HG03175 (cell line): ENCODE measurements around the gene DDX11.
A peak's percentile ranks its signal among the peaks of the same experiment; 100 is the strongest.
"Not testable (repeated sequence)": the region's sequence is repeated elsewhere in the genome, so short reads cannot be mapped to it uniquely, and the experiment has no call there.

Experiments
- ATAC-seq: cut with Tn5 transposase; IDR thresholded peaks from one replicate; pipeline ENCODE4 v1.9.1; 2021; ENCODE audit warnings: mild to moderate bottlenecking, moderate library complexity; ENCODE audit not compliant: unreplicated experiment

The DDX11 gene

DNA sequence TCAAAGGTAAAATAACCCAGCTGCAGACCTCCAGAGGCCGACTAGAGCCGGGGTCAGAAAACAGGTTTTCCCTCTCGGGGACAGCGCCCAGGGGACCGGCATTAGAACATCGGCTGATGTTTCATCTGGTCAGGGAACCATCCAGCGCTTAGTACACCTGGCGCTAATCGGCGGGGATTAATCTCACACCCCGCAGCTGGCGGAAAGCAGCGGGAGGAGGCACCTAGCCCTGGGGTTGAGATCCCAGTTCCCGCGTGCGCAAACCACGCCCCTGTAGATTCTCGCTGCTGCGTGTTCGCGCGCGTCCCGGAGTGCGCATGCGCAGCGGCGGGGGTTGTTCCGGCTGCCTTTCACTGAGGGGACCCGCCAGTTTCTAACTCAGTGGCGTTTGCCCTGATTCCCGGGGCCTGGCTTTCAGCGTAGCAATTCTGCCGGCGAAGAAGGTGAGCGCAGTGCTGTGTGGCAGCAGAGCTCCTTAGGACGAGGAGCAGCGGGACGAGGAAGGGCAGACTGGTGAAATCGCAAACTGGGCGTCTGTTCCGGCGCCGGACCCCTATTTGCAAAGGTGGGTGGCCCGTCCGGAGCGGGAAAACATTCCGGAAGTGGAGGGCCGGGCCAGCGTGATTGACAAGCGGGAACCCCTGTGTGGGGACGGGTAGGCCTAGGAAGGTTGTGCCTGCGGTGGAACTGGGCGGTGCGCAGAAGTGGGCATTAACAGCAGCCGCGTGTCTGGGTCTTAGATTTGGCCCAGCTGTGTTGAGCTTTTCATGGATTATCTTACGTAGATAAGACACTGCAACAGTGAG, at the start of gene DDX11:
Gene DDX11, plus strand, starts transcription at position 334 of the 806 bp plus-strand sequence. CDS start 4,534 bp downstream, outside the sequence.
- peak; percentile 93 for ATAC-seq

DNA sequence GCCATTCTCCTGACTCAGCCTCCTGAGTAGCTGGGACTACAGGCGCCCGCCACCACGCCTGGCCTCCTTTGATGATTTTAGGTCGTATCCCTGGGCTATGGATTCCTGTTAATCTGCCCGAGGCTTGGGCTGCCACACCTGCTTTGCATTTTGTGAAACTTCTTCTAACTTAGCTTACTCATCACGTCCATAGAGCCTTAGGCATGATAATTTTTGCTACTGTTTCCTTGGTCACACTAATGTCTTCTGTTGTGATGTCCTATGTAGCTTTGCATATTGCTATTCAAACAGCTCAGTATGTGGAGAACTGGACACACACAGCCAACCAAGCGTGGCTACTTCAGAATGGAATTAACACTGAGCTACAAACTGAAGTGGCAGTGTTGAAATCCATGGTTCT, 47.5 kb upstream of the DDX11 start:
- ATAC-seq = no peak

DNA sequence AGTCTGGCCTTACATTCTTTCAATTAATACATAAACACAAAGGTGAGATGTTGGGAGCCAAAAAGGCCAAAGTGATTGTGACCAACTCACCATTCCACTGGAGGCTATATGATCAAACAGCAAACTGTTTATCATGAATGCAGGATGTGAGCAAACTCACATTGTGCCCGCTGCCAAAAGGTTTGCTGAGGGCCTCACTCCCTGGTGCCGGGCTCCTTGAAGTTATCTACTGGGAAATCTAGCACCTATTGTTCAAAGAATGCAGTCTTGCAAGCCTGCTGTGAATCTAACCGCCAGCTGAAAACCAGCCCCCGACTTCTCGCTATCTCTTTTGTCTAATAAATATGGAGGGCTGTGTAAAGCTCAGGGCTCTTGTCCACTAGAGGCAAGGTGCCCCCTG, 46.7 kb upstream of the DDX11 start:
- ATAC-seq = not testable (repeated sequence)

DNA sequence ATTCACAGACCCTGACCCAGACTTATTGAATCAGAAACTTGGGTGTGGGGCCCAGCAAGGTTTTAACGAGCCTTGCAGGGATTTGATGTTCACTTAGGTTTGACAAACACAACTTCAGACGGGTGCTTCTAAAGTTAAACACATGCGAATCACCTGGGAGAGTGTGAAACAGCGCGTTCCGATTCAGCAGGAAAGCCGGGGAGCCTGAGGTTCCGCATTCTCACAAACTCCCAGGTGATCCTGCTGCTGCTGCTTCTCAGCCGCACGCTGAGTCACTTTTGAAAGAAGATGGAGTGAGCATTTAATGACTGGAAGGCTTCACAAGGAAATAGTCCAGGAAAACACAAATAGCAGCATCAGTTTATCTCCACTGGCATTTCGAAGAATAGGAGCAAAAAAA, 44.2 kb upstream of the DDX11 start:
- ATAC-seq = no peak

DNA sequence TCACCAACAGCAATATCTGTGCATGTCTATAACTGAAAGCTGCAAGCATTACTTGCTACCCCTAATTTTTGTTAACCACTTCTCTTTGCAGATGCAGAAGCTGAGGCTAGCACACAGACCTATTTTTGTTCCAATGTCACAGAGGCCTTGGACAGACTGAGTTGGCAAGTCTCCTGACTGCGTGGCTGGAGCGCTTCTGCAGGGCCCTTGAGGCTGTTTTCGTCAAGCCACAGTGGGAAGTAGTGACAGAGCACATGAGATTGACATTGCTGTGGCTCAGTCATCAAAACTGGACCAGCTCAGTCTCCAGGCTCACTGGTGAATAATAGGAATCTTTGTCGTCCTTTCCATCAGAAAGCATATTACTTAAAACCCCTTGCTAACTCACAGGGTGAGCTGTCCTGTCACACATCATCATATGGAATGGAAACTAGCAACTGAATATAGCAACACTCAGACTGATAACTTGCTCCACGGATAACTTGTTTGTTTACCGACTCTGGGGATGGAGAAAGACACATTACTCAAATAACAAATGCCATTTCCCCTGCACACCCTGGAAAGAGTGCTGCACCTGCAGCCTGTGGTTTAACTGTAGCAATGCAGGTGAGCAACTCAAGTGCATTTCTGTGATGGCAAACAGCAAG, 43.6 kb upstream of the DDX11 start:
- ATAC-seq = no peak

DNA sequence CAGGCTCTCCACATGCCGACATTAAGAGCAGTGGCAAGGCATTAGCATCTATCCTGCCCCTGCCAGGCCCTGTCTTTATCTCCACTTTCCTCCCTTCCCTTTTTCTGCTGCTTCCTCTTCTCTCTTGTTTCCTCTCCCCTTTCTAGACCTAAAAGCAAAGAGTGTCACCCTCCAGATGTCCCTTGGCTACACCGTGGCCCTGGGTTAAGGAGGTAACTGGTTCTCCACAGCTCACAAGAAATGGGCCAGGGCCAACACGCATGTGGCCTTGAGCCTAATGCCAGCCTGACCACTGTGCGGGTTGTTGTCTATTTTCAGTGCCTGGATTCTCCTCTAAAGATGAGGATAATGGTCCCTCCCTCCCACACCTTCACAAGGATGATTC, 41.7 kb upstream of the DDX11 start:
- no peak for ATAC-seq

DNA sequence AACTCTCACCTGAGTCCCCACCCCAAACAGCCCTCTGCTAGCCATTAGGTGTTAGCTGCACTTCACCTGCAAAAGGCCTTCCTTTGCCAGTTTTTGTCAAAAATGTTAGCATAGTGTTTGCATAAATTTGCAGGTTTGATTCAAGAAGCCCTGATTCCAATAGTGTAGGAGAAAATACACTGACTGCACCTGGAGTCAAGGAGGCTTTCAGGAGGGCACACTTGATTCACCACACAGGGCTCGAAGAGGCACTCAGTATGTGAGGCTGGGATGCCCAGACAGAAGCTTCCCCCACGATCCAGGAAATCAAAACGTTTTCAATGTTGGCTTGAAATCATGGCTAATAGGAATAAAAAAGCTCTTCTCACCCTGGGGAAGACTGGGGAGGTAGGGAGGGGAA, 40.5 kb upstream of the DDX11 start:
- ATAC-seq = no peak

DNA sequence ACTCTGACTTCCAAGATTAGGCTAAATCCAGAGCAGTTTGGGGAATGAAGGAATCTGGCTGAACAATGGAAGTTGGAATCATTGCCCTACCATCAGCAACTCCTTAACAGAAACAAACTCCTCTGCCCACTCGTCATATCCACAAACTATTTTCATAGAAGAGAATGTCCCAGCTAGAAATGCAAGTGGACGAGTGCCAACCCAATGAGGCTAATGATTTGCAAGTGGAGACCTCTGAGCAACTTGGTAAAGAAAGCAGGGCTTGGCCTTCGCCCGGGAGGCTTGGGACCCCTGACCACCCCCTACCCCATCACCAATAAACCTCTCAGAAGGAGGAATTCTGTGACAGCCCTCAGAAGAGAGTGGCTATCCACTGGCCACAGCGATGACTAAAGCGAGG, 40.0 kb upstream of the DDX11 start:
- ATAC-seq = no peak

DNA sequence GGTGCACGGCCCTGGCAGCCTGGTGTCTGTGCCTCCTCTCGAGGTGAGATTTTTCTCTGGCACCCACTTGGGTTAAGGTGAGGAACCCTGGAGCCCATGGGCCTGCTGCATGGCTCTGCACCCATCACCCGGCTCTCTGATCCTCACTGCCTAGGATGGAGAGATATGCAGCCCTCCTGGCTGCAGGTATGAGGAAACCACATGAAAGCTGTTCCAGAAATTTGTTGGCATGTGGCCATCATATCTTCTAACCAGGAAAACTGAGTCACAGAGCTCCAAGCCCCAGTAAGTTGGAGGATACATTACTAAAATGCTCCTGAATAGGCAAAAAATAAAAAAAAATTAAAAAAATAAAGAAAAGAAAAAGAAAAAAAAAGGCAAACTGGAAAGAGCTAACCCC, 39.3 kb upstream of the DDX11 start:
- ATAC-seq = no peak

DNA sequence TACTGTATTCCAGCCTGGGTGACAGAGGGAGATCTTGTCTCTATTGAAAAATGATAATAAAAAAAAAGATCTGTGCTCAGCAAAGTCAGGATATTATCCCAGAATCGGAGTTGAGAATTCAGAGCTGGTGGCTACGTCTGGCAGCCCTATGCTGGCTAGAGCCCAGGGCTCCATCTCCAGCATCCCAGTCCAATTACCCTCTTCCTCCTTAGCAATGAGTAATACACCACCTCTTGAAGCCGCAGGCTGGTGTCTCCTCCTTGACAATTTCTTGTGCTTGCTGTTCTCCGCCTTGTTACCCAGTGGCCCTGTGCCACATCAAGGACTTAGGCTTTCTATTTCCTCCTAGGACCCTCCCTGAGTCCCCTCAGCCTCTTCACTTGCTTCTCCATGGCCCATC, 38.4 kb upstream of the DDX11 start:
- ATAC-seq = no peak

DNA sequence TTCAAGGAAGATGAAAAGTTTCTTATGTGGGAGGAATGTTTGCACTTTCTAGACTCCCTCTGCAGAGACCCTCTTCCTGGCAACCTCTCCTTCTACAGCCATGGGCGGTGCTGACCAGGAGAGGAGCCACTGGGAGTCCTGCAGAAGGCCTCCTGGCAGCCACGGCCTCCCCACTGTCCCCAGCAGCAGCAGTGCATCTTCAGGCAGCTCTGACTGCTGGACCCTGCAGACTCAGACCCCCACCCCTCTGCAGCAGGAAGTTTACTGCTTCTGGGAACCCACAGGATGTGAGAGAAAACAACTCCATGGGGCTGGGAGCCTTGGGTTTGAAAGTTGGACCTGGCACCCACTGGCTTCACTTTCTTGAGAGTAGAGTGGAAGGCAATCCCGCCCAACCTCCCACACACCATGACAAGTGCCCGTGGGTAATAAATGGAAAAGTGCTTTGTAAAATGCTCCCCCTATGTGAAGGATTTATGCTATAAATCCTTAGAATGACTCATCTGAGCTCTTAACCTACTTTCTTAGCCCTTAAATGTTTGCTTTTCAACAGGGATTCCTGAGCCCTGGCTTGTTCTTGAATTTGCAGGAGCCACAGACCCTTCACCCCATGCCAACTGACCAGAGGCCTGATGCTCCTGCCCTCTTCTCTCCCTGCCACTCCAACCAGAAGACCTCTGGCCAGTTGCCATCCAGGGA, 37.5 kb upstream of the DDX11 start:
- ATAC-seq = no peak

DNA sequence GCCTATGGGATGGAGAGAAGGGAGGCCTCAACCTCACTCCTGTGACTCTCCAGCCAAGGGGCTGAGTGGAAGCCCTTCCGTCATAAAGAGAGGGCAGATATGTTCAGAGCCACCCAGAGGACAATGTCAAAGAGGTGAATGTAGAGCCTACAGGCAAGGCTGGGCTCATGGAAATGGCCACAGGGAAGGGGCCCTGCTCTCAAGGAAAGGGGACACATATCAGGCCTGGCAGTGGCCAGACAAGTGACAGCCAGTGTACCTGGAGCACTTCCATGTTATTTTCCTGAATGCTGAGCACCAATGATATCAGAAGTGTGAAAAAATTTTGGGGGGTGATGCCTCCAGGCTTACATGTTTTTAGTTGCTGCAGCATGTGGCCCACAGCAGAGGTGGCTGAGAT, 36.6 kb upstream of the DDX11 start:
- no peak for ATAC-seq

DNA sequence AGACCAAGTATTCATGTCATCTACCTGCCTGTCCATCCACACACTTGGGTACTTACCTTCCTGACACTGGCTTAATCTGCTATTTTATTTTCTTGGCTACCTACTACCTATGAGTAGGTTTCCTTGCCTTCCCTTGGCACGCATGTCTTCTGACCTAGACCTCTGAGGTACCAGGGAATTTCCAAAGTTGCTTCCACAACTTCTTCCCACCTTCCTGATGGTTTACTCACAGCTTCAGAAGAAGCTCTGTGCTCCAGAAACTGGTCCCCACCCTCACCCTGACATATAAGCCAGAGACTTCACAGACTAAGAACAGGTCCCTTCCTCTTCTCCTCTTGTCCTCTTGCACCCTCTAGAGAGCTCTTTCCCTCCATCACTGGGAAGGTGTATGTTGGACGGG, 35.7 kb upstream of the DDX11 start:
- no peak for ATAC-seq

DNA sequence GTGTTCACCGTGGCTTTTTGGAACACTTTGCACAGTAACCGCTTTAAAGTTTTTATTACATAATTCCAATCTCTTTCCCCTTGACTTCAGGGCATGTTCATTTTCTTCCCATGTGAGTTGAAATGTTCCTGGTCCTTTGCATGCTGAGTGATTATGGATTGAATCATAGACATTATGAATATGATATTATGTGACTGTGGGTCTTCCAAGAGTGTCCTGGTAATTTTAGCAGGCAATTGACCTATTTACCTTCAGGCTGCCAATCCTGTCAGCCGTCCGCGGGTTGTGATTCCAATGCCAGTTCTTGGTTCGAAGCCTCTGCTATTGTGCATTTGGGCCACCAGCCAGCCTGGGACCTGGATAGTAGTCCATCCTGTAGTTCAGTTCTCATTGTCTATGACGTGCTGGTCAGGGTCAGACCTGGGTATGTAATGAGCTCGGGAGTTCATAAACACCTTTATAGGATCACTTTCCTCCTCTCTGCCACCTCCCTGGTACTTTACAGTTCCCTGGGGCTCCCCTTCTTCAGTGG, 32.6 kb upstream of the DDX11 start:
- ATAC-seq = no peak

DNA sequence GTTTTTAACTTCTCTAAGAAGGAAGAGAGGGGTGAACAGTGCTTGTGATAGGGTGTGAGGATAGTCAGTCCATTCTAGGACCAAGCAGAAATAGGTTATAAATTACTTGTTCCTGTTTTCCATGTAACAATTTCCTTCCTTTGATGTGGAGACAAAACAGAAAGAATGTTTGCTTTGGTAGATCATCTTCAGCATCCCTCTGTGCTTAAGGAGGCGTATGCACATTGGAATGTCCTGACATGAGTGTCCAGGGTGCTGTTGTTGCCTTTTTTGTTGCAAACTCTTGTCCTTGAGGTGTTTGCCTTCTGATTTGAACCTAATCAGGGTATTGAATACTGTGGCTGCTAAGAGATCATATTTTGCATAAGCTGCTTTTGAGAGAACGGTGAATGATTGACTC, 23.5 kb upstream of the DDX11 start:
- not testable (repeated sequence) for ATAC-seq

DNA sequence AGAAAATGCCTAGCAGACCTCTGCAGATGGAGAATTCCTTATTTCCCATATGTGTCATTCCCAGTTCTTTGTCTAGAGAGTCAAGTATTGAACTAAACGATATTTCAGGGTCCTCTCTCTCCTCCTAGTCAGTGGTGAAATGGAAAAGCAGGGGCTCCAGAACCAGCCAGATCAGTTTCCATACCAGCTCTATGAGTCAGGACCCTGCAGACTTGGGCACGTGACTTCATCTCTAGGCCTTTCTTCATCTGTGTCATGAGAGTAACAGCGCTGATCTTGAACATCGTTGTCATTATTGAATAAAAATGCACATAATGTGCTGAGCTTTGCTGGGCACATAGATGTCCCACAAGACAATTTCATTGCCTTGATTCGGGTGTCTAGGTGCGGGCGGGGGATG, 23.1 kb upstream of the DDX11 start:
- ATAC-seq = not testable (repeated sequence)

DNA sequence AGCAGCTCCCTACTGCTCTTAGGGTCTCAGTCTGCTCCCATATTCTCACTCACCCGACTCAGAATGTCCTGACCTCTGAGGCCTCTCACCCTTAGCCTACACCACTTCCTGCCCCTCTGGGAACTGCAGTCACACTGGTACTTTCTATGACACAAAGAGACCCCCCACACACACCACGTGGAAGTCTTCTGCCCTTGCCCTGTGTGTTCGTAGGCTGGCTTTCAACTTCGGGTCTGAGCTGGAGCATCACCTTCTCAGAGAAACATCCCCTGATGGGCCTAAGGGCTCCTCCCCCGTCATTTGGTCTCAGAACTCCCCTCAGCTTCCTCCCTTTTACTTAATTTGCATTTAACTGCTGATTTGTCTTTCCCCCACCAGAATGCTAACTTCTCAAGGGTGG, 22.0 kb upstream of the DDX11 start:
- peak; percentile 68 for ATAC-seq

DNA sequence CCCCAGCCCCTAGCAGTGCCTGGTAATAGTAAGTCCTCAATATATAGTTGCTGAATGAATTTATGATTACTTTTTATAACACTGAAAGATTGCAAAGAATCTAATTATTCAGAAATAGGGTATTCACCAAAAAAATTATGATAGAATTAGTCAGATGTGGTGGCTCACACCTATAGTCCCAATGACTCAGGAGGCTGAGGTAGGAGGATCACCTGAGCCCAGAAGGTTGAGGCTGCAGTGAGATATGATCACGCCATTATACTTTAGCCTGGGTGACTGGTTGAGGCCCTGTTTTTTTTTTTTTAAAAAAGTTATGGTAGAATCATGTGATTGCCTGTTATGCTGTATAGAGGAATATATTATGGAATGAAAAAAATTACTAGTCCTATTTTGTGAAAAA, 21.5 kb upstream of the DDX11 start:
- ATAC-seq = not testable (repeated sequence)

DNA sequence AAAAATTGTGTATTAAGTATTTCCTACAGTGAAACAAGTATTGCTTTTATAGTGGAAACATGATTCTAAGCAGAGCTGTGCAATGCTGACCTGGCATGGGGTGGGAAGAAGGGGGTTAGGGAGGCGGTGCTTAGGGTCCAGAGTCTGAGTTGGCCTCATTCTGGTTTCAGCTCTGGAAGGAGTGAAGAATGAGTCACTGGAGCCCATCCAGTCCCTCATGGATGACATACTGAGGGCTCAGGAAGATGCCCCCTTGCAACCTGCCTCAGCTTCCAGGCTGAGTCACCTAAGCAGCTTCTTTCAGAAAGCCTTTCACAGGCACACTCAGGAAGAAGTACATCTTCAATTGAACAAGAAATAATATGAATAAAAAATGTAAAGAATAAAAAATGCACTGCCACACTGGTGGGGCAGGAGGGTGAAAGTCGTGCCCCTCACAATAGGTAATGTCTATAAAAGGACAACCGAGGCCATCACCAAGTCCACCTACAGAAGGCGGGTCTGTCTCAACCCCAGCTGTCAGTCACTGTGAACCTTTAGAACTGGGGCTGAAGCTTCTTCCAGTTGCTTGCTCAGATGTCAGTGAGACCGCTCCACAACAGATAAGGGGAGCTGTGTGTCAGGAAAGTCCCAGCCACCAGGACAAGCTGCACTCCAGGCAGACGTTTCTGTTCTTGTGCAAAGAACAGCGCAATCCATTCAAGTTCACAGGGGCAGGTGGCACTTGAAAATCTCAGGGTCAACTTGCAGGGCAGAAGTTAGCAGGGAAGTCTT, 20.8 kb upstream of the DDX11 start:
- not testable (repeated sequence) for ATAC-seq

DNA sequence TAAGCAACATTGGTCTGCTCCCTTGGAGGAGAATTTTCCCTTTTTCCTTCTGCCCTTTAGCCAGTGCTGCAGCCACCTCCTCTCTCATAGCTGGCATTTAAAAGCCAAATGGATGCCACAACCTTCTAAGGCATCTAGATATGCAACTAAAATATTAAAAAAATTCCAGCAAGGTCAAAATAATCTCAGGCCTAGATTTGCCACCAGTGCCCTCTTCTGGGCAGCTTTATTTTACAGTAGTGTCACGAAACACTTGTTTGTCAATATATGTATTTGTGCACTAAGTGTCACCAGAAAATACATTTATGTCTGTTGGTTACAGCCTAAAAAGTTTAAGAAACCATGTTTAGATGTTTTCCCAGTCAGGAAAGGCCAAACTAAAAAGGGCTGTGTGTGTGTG, 19.7 kb upstream of the DDX11 start:
- not testable (repeated sequence) for ATAC-seq

DNA sequence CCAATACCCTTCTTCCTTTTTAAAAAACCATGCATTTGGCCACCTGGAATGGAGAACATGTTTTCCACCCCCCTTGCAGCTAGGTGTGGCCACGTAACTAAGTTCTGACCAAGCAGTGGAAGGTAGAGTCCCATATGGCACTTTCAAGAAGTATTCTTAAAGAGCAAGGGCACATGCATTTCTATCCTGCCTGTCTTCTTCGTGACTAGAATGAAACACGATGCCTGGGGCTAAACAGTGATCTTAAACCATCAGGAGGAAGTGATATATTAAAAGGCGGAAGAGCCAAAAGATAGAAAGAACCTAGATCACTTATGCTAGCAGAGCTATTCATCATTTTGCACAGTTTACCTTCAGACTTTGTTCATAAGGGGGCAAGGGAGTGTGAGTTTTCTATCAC, 16.0 kb upstream of the DDX11 start:
- no peak for ATAC-seq
